Panc1 (cell line): ENCODE results near the gene IPO8. TPM values are rescaled to one million over a fixed set of nuclear protein-coding genes. Genes with fewer than 3 reads are reported as not detected.

Experiments
- ATAC-seq: fragments of 200-7000 bp; cut with Tn5 transposase; 2 replicates; pipeline ENCODE4 v1.9.1; 2020; ENCODE audit warnings: mild to moderate bottlenecking, moderate library complexity
- BruUV-seq: library from RNA; stranded (reverse); fragments of 400-500 nt; replicated peaks from 2 replicates; lab custom pipeline; 2021; lab: Mats Ljungman, UMichigan
- CTCF ChIA-PET: fragments of 300-600 bp; sonication (Branson Sonifier 250); formaldehyde crosslinking; loops from one replicate; lab custom pipeline; 2022; ENCODE audit warnings: antibody characterized with exemption; lab: Charles Lee
- POLR2A ChIA-PET: fragments of 300-600 bp; sonication (Branson Sonifier 250); formaldehyde crosslinking; loops from one replicate; lab custom pipeline; 2022; ENCODE audit warnings: antibody characterized with exemption; lab: Charles Lee
- DNase-seq: peaks from one replicate; pipeline ENCODE4 v3.0.0-alpha.2; 2010; ENCODE audit warnings: low read depth, low spot score
- H3K27ac ChIP-seq: 2 replicates; pipeline ENCODE4 v1.5.1; 2011; ENCODE audit warnings: mild to moderate bottlenecking, low read length, inconsistent platforms
- H3K27me3 ChIP-seq: fragments of 200-500 bp; sonication (Bioruptor generic); 2 replicates; pipeline ENCODE4 v1.6.0; 2014; ENCODE audit warnings: low read length, inconsistent platforms; ENCODE audit not compliant: control insufficient read depth, insufficient read depth
- H3K36me3 ChIP-seq: fragments of 200-500 bp; sonication (Bioruptor generic); 2 replicates; pipeline ENCODE4 v1.5.1; 2014; ENCODE audit warnings: inconsistent platforms, mild to moderate bottlenecking, low read length, moderate library complexity; ENCODE audit not compliant: control insufficient read depth, insufficient read depth
- H3K4me1 ChIP-seq: 2 replicates; pipeline ENCODE4 v1.5.1; 2011; ENCODE audit warnings: inconsistent platforms, mild to moderate bottlenecking, low read length, moderate library complexity; ENCODE audit not compliant: control insufficient read depth, insufficient read depth
- H3K4me3 ChIP-seq, 2 experiments: 2 replicates each; pipeline ENCODE4 v1.5.1; 2011 to 2012; ENCODE audit warnings: low read depth in 2 of 2, low read length in 2 of 2, mild to moderate bottlenecking in 2 of 2, inconsistent platforms in 1 of 2, moderate library complexity in 1 of 2
- H3K9me3 ChIP-seq: fragments of 200-500 bp; sonication (Bioruptor generic); 2 replicates; pipeline ENCODE4 v1.5.1; 2014; ENCODE audit warnings: low read depth, mild to moderate bottlenecking, inconsistent platforms, low read length, moderate library complexity; ENCODE audit not compliant: control insufficient read depth, insufficient read depth
- POLR2AphosphoS5 ChIP-seq: IDR thresholded peaks from 2 replicates; pipeline ENCODE4 v1.6.1; 2012; ENCODE audit warnings: mild to moderate bottlenecking, low read depth, low read length, moderate library complexity
- SIN3A ChIP-seq: IDR thresholded peaks from 2 replicates; pipeline ENCODE4 v1.6.1; 2012; ENCODE audit warnings: low read depth, mild to moderate bottlenecking, low read length, moderate library complexity, borderline replicate concordance; ENCODE audit not compliant: insufficient read depth
- TCF7L2 ChIP-seq: IDR thresholded peaks from 2 replicates; pipeline ENCODE4 v1.6.1; 2011; ENCODE audit warnings: mild to moderate bottlenecking, low read depth, low read length, inconsistent platforms
- in situ Hi-C: cut with HindIII; loops from 2 replicates; pipeline ENCODE4 v1.10.0; 2016; ENCODE audit warnings: low sequenced_read_pairs, low pct_unique_long_range_greater_than_20kb
- intact Hi-C: fragments of 100-400 bp; cut with micrococcal nuclease; formaldehyde crosslinking; loops from one replicate; pipeline ENCODE4 v1.10.0; 2022; ENCODE audit not compliant: unreplicated experiment
- total RNA-seq: library from RNA; stranded (reverse); gene quantifications from one replicate; pipeline ENCODE4 v1.2.1, GENCODE V29; 2021; ENCODE audit not compliant: unreplicated experiment
- TF ChIP-seq, protein P1 (sequence below): fragments of 450-650 bp; IDR thresholded peaks from 2 replicates; pipeline ENCODE4 v1.5.1; 2017; ENCODE audit warnings: mild to moderate bottlenecking
- TF ChIP-seq, protein P2 (sequence below), 2 experiments: IDR thresholded peaks; 2 replicates each; pipeline ENCODE4 v1.6.1; 2011 to 2012; ENCODE audit warnings: low read depth in 2 of 2, control low read depth in 1 of 2, low read length in 1 of 2, mild to moderate bottlenecking in 1 of 2, moderate library complexity in 1 of 2; ENCODE audit not compliant: insufficient read depth in 1 of 2

IPO8 gene
- total RNA-seq, 1 experiment from 2014 or later: 46.6 TPM

DNA sequence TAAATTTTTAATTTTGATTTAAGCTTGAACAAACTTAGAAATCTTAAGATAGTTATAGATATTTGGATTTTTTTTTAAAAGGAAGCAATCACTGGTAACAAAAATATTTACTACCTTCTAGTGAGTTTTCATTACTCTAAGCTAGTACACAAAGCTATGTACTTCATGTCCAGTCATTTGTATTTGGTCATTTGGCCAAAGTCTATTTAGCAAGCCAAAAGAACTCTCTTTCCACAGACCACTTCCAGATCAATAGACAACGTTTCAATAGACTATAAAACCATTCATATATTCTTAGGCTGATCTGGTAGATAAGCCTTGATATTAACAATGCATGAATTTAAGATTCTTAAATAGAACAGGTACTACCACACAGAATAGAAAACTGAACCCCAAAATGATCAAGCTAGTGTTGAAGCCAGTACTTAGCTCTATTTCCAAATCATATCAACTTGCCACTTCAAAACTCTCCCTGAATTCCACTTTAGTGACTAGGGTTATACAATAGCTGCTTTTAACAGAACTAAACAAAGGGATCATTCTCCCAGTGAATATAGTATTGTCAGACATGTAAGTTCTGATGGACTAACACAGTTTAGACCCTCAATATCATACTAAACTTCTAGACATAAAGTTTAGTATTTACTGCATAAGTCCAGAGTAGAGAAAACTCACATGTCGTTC, 37.4 kb upstream of the IPO8 start:
- Histone ChIP-seq H3K4me3 (no peak overlapping the region), H3K9me3 (no peaks in the 10 kb centered on the region), H3K27me3 (no peaks in the 10 kb centered on the region), H3K36me3 (peaks cover 3% of the 10 kb centered on the region; the same call in 1 of the 2 replicates), H3K27ac (no peak overlapping the region), H3K4me1 (no peaks in the 10 kb centered on the region)
- BruUV-seq: no TSS peak
- CTCF ChIA-PET: no interaction called here
- no peak for DNase-seq
- TF ChIP-seq TCF7L2: no peak
- no peak for TF ChIP-seq POLR2AphosphoS5
- no peak for TF ChIP-seq SIN3A
- TF ChIP-seq, protein P1, sequence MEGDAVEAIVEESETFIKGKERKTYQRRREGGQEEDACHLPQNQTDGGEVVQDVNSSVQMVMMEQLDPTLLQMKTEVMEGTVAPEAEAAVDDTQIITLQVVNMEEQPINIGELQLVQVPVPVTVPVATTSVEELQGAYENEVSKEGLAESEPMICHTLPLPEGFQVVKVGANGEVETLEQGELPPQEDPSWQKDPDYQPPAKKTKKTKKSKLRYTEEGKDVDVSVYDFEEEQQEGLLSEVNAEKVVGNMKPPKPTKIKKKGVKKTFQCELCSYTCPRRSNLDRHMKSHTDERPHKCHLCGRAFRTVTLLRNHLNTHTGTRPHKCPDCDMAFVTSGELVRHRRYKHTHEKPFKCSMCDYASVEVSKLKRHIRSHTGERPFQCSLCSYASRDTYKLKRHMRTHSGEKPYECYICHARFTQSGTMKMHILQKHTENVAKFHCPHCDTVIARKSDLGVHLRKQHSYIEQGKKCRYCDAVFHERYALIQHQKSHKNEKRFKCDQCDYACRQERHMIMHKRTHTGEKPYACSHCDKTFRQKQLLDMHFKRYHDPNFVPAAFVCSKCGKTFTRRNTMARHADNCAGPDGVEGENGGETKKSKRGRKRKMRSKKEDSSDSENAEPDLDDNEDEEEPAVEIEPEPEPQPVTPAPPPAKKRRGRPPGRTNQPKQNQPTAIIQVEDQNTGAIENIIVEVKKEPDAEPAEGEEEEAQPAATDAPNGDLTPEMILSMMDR: no peak
- TF ChIP-seq, protein P2, sequence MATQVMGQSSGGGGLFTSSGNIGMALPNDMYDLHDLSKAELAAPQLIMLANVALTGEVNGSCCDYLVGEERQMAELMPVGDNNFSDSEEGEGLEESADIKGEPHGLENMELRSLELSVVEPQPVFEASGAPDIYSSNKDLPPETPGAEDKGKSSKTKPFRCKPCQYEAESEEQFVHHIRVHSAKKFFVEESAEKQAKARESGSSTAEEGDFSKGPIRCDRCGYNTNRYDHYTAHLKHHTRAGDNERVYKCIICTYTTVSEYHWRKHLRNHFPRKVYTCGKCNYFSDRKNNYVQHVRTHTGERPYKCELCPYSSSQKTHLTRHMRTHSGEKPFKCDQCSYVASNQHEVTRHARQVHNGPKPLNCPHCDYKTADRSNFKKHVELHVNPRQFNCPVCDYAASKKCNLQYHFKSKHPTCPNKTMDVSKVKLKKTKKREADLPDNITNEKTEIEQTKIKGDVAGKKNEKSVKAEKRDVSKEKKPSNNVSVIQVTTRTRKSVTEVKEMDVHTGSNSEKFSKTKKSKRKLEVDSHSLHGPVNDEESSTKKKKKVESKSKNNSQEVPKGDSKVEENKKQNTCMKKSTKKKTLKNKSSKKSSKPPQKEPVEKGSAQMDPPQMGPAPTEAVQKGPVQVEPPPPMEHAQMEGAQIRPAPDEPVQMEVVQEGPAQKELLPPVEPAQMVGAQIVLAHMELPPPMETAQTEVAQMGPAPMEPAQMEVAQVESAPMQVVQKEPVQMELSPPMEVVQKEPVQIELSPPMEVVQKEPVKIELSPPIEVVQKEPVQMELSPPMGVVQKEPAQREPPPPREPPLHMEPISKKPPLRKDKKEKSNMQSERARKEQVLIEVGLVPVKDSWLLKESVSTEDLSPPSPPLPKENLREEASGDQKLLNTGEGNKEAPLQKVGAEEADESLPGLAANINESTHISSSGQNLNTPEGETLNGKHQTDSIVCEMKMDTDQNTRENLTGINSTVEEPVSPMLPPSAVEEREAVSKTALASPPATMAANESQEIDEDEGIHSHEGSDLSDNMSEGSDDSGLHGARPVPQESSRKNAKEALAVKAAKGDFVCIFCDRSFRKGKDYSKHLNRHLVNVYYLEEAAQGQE (IDR thresholded peaks at IDR 0.05; ENCODE audit: insufficient read depth in 1 of 2, low read depth in 2 of 2, low read length in 1 of 2): no peak
- intact Hi-C loops: no loop called here
- in situ Hi-C loops: no loop called here
- no peak for ATAC-seq
- POLR2A ChIA-PET: interaction anchor here (0.6 to 0.7 kb wide), 2 partner anchors 14 to 575 kb away, joined by 3 read pairs; no protein-coding TSS in a partner anchor

DNA sequence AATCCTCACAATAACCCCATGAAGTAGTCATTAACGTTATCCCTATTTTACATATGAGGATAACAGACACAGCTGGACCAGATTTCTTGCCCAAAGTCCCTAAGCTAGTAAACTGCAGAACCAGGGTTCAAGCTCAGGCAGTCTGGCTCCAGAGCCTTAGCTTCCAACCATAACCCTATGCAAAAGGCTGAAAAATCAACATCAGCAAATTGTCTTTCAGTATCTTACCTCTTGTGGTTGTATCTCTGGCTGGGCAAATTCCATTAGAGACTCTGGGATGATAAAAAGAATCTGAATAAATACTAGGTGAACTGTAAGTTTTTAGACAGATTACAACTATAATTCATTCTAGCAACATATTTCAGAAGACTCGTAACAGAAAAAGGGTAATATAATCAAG, 34.3 kb upstream of the IPO8 start:
- no peak for TF ChIP-seq SIN3A
- ATAC-seq (no peak), DNase-seq (no peak)
- no peaks in the 10 kb centered on the region for H3K9me3 ChIP-seq
- peaks cover 12% of the 10 kb centered on the region for H3K4me1 ChIP-seq
- intact Hi-C loops (no loop called here), in situ Hi-C loops (no loop called here)
- H3K27me3 ChIP-seq: no peaks in the 10 kb centered on the region
- BruUV-seq: no TSS peak
- H3K36me3 ChIP-seq: peaks cover 5% of the 10 kb centered on the region; the same call in 1 of the 2 replicates
- no peak overlapping the region for H3K4me3 ChIP-seq
- POLR2A ChIA-PET: no interaction called here
- H3K27ac ChIP-seq: no peak overlapping the region
- CTCF ChIA-PET: no interaction called here

DNA sequence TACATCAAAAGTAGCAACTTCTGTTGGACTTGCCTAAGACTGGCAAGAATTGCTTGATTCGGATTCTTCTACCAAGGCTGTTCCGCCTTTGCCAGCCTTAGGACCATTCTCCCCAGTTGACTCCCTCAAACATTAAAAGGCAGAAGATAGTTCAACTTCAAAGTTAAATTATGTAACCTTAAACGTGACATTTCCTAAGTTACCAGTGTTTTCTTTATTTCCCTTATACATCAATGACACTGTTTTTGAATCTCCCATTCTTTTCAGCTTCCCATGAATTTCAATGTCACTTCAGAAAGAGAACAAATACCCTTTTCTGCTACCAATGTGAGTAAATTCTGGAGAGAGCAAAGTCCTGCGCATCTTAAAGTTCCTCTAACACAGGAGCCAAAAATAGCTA, 33.9 kb upstream of the IPO8 start:
- Histone ChIP-seq H3K27ac (no peak overlapping the region), H3K4me3 (no peak overlapping the region), H3K4me1 (peaks cover 12% of the 10 kb centered on the region), H3K36me3 (peaks cover 3% of the 10 kb centered on the region; the same call in 1 of the 2 replicates), H3K9me3 (no peaks in the 10 kb centered on the region), H3K27me3 (no peaks in the 10 kb centered on the region)
- POLR2A ChIA-PET: no interaction called here
- CTCF ChIA-PET: no interaction called here
- no TSS peak for BruUV-seq
- TF ChIP-seq TCF7L2: no peak
- intact Hi-C loops (no loop called here), in situ Hi-C loops (no loop called here)
- no peak for DNase-seq
- no peak for ATAC-seq
